HG02981 (cell line): ENCODE results near the gene MAN2A2.
"Not testable (repeated sequence)": the region's sequence is repeated elsewhere in the genome, so short reads cannot be mapped to it uniquely, and the experiment has no call there.

Experiments
- ATAC-seq: cut with Tn5 transposase; IDR thresholded peaks from one replicate; pipeline ENCODE4 v1.9.1; 2021; ENCODE audit warnings: mild to moderate bottlenecking, moderate library complexity; ENCODE audit not compliant: unreplicated experiment

Gene MAN2A2

DNA sequence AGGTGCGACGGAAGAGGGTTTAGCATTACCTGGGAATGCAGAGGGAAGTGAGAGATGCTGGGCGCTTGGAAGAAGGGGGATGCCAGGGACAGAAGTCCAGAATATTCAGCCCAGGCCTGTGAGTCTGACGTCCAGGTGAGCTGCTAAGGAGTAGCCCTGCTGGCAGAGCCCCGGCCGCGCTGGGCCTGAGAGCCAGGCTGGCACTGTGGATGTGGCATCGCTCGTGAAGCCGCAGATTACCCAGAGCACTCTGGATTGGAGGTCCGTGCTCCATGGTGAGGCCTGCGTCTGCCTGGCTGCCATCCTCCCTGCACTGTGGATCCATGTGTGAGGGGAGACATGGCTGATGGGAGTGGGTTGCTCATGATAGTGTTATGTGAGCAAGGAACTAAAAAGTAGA, 14.5 kb downstream of the MAN2A2 start:
- ATAC-seq = no peak

DNA sequence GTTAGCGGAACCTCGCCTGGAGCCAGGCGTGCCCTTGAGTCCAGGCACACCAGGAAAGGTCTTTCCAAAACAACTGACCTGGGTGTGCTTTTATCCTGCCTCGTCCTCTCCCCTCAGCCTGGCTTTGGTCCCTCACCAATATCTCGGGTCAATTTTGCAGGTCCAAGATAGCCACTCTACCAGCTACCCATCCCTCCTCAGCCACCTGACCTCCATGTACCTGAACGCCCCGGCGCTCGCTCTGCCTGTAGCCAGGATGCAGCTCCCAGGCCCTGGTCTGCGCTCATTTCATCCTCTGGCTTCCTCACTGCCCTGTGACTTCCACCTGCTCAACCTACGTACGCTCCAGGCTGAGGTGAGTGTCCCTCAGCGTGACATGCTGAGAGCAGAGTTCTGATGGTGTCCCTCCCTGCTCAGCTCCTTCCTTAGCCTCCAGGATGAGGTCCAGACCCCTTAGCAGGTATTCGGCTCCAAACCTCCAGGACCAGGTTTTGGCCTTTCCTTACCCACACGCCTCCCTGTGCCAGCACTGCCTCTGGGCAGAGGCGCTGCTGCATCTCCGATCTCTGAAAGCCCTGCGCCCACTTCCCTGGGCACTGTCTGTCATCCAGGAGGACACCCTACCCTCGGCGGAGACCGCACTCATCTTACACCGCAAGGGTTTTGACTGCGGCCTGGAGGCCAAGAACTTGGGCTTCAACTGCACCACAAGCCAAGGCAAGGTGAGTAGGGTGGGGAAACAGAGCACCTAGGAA, 15.1 kb downstream of the MAN2A2 start:
- no peak for ATAC-seq

DNA sequence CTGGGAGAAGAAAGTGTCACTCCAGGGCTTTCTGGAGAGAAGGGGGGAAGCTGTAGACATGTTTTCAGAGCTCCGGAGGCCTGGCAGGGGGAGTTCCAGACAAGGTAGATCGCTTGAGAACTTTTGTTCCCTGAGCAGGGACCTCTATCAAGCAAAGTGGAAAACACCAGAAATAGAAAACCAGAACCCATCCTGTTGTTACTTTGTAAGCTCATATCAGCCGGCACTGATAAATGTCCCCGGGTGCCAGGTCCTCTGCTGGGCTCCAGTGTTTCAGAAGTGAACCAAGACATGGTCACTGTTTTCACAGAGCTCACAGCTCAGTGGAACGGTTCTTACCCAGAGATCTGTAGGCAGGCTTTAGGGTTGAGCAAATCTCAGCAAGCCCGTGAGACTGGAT, 15.7 kb downstream of the MAN2A2 start:
- ATAC-seq = no peak

DNA sequence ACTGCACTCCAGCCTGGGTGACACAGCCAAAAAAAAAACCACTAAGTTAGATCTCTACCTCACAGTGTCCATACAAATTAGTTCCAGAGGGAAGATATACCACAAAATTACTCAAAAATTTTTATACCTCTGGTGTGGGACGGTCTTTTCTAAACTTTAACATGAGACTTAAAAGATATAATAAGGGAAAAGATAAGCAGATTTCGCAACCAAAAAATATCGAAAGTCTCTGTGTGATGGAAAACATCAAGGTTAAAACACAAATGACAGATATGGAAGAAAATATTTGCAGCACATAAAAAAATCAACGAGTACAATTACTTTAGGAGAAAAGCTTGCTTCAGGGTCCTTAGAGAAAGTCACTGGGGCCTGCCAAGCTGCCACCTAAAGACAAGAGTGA, 18.8 kb downstream of the MAN2A2 start:
- no peak for ATAC-seq

DNA sequence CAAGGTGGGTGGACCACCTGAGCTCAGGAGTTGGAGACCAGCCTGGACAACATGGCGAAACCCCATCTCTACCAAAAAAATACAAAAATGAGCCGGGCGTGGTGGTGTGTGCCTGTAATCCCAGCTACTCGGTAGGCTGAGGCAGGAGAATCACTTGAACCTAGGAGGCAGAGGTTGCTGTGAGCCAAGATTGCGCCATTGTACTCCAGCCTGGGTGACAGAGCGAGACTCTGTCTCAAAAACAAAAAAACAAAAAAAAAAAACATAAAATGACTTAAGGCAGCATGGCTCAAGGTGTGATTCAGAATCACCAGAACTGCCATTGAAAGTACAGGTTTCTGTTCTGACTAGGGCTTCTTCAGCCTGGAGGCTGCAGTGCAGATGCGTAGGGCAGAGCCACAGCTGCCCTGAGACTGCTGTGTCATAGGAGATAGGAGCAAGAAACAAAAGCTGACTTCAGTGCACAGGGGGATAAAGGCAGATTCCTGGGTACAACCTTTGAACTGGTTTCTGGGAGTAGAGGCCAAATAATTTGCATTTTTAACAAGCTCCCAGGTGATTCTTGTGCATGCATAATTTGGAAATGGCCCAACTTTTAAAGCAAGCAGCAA, 19.7 kb downstream of the MAN2A2 start:
- ATAC-seq = peak; percentile 71

DNA sequence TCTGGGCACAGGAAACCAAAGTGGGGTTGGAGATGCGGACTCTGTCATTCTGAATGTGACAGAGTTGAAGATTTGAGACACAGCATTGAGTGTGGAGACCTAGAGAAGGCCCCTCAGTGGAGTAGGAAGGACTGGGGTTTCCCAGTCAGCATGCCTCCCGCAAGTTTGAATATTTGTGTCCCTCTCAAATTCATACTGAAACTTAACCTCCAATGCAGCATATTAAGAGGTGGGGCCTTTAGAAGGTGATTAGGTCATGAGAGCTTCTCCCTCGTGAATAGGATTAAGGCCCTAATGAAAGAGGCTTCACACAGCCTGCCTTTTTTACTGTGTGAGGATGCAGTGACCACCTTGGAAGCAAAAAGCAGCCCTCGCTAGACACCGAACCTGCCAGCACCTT, 21.3 kb downstream of the MAN2A2 start:
- peak; percentile 75 for ATAC-seq

DNA sequence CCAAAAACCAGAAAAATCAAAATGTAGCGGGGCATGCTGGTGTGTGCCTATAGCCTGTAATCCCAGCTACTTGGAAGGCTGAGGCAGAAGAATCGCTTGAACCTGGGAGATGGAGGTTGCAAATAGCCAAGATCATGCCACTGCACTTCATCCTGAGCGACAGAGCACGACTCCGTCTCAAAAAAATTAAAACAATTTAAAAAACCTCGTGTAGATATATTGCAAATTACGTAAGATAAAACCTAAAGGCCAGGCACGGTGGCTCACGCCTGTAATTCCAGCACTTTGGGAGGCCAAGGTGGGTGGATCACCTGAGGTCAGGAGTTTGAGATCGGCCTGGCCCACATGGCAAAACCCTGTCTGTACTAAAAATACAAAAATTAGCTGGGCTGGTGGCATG, 23.7 kb downstream of the MAN2A2 start:
- ATAC-seq = not testable (repeated sequence)

DNA sequence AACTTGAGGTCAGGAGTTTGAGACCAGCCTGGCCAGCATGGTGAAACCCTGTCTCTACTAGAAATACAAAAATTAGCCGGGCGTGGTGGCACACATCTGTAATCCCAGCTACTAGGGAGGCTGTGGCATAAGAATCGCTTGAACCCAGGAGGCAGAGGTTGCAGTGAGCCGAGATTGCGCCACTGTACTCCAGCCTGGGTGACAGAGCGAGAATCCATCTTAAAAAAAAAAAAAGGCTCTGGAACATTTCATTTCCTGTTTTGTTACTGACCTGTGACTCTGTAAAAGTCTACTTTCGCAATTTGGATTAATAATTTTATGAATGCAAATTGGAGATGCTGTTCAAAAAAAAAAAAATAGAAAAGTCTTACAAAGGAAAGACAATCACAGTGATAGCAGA, 25.0 kb downstream of the MAN2A2 start:
- not testable (repeated sequence) for ATAC-seq

DNA sequence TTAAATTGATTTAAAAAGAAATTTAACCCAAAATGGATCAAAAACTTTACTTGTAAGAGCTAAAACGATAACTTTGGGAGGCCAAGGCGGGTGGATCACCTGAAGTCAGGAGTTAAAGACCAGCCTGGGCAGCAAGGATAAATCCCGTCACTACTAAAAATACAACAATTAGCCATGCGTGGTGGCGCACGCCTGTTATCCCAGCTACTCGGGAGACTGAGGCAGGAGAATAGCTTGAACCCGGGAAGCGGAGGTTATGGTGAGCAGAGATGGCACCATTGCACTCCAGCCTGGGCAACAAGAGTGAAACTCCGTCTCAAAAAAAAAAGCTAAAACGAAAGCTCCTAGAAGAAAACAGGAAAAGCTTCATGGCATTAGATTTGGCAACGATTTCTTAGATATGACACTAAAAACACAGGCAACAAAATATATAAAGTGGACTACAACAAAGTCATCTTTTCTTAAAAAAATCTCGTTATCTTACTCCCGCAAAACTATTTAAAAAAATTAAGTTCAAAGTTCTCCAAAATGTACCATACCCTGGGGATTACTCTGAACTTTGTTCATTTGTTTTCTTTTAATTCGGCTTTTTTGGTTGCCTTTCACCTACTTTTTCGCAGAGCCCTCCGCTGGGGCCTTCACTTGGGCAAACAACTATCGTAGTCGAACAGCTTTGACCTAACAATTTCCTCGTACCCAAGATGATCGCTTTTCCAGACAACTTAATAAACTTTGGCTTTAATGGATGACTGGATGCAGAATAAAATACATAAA, 26.3 kb downstream of the MAN2A2 start:
- no peak for ATAC-seq

DNA sequence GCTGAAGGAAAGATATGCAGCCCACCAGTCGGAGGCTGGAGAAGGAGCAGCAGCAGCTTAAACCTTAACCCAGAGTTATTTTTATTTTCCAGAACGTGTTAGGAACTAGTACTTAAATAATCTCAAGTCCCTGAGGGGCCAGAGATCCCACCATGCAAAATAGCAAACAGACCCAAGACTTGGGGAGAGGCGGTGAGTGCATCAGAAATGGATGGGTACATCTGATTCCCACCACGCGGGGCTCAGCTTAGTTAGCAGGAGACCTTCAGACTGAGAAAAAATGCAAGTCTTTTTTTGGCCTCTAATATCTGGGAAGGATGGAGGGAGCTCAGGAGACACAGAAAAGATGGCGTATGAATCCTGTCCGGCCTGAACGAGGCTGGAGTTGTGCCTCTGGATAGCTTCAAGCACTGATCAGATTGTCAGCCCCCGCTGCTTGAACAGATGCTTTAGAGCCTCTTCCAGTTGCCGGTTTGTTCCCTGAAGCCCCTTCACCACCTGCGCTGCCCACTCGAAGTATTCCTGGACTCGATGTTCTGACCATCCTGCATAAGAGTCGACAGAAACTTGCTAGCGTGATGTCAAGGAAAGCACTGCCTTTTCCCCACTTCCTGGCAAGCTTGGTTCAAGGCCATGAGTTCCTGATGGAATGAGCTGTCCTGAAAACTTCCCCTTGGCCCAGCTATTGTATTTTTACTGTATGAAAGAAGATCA, 27.9 kb downstream of the MAN2A2 start:
- ATAC-seq = no peak

DNA sequence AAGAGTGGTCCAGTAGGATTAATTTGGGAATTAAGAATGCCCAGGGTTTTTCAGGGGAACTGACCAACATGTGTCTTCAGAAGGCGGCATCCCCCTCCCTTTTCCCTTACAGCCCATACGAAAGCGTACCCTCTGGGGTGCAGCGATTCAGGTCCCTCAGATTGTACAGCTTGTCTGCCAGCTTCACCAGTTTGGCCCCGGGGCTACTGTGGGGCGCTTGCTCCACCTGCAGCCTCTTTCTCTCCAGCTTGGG, 28.4 kb downstream of the MAN2A2 start:
- no peak for ATAC-seq

DNA sequence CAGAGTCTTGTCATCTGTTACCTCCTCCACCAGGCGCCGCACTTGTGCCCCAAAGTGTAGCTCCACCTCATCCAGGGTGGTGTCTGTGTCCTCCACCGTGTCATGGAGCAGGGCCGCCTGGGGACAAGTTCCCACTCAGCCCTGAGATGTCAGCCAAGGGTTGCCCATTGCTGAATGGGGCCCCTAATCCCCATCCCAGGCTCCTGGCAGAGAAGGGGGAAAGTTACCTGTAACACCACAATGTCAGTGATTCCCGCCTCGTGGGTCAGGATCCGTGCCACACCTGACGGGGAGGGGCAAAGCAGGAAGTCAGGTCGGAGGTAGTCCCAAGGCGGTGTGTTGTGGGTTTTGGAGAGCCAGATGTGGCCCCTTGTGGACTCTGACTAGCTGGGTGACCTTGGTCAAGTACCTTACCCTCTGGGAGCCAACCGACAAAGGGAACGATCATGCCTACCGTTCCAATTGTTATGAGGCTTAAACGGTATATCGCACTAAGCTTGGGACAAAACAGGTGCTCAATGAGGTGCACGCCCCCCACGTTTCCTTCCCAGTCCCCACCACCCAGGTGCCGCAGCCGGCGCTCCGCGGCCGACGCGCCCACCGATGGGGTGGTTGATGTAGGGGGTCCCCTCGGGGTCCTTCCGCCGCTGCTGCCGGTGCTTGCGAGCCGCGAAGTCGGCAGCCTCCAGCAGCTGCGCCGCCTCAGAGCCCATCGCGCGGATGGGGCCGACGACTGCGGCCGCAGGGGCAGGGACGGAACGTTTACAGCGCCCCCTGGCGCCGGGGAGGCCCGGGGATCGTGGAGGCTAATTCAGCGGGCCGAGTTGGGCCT, 28.9 kb downstream of the MAN2A2 start, which contains the start of gene HDDC3:
Gene HDDC3, minus strand, starts transcription at position 722 of the 832 bp plus-strand sequence. Its CDS starts 9 bp downstream, at position 713.
- ATAC-seq = peak; percentile 47

DNA sequence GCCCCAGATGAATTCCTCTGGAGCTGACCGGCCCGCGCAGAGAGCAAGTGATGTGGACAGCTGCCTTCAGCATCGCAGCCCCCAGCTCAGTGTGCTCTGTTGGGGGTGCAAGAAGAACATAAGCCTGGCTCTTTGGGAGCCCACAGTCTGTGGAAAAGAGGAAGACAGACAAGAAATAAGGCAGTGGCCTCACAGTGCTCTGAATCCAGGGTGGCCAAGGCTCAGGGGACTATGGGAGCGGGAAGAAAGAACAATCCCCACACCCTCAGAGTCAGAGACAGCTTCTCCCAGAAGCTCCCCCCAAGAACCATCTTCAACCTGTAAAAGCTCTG, 29.5 kb downstream of the MAN2A2 start:
- ATAC-seq = no peak

DNA sequence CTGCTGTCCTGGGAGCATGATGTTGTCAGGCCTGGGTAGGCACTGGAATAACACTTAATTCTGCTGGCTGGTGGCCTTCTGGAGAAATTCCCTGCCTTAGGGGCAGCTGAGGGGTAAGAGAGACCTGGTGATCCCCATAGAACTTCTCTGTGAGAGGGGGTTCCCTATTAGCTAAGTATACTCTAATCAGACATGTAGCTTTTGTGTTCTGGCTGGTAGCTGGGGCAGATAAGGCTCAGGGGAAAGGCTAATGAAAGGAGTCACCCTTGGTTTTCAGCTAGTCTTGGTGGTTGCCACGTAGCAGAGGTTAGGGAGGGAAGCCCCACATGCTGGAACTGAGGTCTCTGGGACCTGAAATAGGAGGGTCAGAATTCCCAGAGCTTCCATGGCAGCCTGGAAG, 30.2 kb downstream of the MAN2A2 start:
- no peak for ATAC-seq

DNA sequence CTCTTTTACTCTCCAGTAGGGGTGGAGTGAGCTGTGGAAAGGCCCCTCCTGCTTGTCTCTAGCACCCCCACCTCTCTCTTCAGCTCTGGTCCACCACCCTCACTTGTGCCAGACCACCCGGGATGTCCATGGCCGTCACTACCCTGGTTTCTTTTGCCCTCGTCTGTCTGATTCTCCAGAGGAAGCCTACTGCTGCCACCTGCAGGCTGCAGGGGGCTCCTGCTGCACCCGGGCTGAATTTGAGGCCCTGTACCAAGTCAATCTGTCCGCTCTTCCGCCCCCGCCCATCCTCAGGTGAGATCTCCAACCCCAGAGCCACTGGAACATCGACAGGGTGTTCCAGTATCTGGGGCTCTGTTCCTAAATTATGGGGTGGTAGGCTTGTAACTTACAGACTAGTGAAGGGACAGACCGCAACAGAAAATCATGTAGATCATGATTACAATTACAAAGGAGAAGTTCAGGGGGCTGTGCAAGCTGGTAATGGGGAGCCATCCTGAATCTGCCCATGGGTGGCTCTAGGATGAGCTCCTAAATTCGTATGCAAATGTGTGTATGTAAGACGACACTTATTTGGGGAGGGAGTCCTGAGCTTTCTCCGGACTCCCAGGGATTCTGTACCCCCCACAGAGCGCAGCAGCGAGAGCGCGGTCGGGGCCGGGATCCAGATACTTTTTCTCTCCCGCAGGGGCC, 31.3 kb downstream of the MAN2A2 start:
- peak; percentile 34 for ATAC-seq

DNA sequence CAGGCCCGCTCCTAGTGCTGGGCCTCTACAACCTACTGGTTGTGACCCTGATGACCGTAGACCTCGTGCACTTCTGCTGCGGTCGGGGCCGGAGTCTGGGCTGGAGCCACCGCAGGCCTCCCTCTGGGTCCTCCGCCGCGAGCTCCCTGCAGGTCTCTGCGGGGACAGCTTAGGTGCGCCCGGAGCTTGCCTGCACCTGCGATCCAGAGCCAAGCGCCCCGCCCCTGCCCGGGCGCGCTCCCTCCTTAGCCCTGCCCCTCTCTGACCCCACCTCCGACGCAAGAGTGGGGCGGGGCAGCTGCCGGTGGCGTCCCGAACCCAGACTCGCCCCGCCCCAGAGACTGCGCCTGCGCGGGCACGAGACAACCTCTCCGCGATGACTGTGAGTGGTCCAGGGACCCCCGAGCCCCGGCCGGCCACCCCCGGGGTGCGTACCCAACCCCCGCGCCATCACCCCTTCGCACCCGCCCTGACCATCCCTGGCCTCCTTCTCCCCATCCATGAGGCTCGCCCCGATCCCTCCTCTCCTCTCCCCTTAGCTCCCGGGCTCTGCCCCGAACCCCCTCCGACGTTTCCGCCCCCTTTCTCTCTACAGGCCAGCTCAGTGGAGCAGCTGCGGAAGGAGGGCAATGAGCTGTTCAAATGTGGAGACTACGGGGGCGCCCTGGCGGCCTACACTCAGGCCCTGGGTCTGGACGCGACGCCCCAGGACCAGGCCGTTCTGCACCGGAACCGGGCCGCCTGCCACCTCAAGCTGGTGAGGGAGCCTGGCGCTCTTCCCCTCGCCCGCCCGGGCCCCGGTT, 32.0 kb downstream of the MAN2A2 start, which contains the start of gene UNC45A:
Gene UNC45A, plus strand, starts transcription at position 337 of the 803 bp plus-strand sequence. Its CDS starts 40 bp downstream, at position 377.
- peak; percentile 54 for ATAC-seq

DNA sequence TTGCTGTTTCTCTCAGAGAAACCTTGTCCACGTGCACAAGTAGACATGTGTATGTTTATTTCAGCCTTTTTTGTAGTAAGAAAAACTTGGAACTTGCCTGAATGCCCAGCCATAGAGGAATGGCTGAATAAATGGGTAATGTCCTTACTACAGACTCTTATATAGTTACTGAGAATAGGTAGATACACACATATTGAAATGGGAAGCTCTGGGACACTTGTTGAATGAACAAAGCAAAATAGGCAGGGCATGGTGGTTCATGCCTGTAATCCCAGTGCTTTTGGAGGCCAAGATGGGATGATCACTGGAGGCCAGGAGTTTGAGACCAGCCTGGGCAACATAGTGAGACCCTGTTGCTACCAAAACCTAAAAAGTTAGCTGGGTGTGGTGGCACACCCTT, 33.7 kb downstream of the MAN2A2 start:
- no peak for ATAC-seq

DNA sequence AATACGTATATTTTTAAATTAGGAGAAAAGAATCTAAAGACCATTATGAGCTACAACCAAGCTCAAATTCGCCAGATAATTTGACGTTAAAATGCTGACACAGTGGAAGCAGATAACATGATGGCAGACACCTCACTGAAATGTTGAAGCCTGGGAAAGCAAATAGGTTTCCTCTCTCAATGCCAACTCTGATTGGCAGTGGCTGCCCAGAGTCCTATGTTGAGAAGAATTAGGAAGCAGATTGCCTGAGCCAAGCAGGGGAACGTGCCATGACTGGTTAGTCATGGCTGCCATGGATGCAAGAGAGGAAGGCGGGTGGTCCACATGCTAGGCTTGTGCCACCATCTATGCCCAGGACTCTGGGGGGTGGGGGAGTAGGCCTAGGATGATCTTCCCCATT, 35.2 kb downstream of the MAN2A2 start:
- no peak for ATAC-seq

DNA sequence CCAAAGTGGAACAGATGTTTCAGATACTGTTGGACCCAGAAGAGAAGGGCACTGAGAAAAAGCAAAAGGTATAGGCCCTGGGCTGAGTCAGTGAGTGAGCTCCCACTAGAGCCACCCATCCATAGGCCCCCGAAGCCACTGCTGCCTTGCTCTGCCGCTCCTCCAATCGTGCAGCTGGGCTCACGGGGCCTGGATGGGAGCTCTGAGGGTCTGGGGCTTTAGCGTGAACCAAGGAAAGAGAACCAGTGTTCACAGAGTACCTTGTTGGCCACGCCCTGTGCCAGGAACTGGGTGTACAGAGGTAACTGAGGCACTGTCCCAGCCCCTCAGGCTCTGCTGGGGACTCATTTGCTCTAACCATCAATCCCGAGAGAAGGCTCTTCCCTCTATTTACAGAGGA, 36.7 kb downstream of the MAN2A2 start:
- no peak for ATAC-seq
